BJ (cell line): Measurements from ENCODE around the gene MAFB. TPM values are rescaled to one million over a fixed set of nuclear protein-coding genes. Genes with fewer than 3 reads are reported as not detected.
"Not testable (repeated sequence)": the region's sequence is repeated elsewhere in the genome, so short reads cannot be mapped to it uniquely, and the experiment has no call there.

Experiments used
- CTCF ChIA-PET: fragments of 350-600 bp; formaldehyde crosslinking; extraction: SDS; loops from one replicate; lab custom pipeline; 2021; ENCODE audit warnings: antibody characterized with exemption, inconsistent platforms; lab: Yijun Ruan, JAX
- POLR2A ChIA-PET: fragments of 300-600 bp; sonication (Branson Sonifier 250); formaldehyde crosslinking; extraction: SDS; loops from one replicate; lab custom pipeline; 2021; ENCODE audit warnings: antibody characterized with exemption; lab: Charles Lee
- DNase-seq: peaks from one replicate; pipeline ENCODE4 v3.0.0-alpha.2; 2011; ENCODE audit warnings: low read depth
- H3K27me3 ChIP-seq: 2 replicates; pipeline ENCODE4 v1.6.0; 2011; ENCODE audit warnings: low read length; ENCODE audit not compliant: control insufficient read depth, insufficient read depth
- H3K36me3 ChIP-seq: 2 replicates; pipeline ENCODE4 v1.5.1; 2011; ENCODE audit warnings: low read length; ENCODE audit not compliant: control insufficient read depth, insufficient read depth
- H3K4me3 ChIP-seq: 2 replicates; pipeline ENCODE4 v1.5.1; 2011; ENCODE audit warnings: low read depth, mild to moderate bottlenecking, control low read depth, low read length
- CTCF ChIP-seq: IDR thresholded peaks from 2 replicates; pipeline ENCODE4 v1.5.1; 2011; ENCODE audit warnings: low read depth, mild to moderate bottlenecking, control low read depth, inconsistent platforms, low read length, moderate library complexity; ENCODE audit not compliant: insufficient read depth
- polyA minus RNA-seq: library from RNA; depleted of rRNA, polyadenylated mRNA; stranded (reverse); fragments of >200 nt; gene quantifications from 2 replicates; pipeline ENCODE4 v1.2.3, GENCODE V29; 2011; rRNA and poly(A)+ RNA removed
- polyA plus RNA-seq: library from polyadenylated mRNA; depleted of rRNA; stranded (reverse); fragments of >200 nt; gene quantifications from 2 replicates; pipeline ENCODE4 v1.2.3, GENCODE V29; 2011; rRNA removed

The MAFB gene
- polyA plus RNA-seq (0.02 and 0.06 TPM in 2 replicates), polyA minus RNA-seq (not detected in 2 replicates)

- ChIA-PET CTCF (interaction anchor here (0.5 to 3.2 kb wide), 20 partner anchors 9 to 1422 kb away, joined by 3 to 26 read pairs (median 4); no protein-coding TSS in a partner anchor), POLR2A (no interaction called here)
- Histone ChIP-seq H3K27me3 (peaks cover 26% of the 10 kb centered on the region), H3K4me3 (peak within 1 kb of the TSS; percentile 52), H3K36me3 (no peaks in the 10 kb centered on the region)
- peak; percentile 33 for DNase-seq
- no peak for TF ChIP-seq CTCF
Observed at GRCh38 chr20:40689100-40689942, at the start of gene MAFB. Gene MAFB (minus strand): TSS chr20:40689236. CDS start chr20:40688850, 386 bp downstream.

GRCh38 chr20:40736468-40736867, 47.4 kb upstream of the MAFB start:
- H3K36me3 ChIP-seq, POLR2A ChIA-PET, H3K27me3 ChIP-seq, H3K4me3 ChIP-seq, DNase-seq: not testable (repeated sequence)
- CTCF ChIA-PET, result interaction anchor here (1.2 kb wide), 1 partner anchor 209 kb away, joined by 5 read pairs; no protein-coding TSS in a partner anchor

- no peak overlapping the region for H3K4me3 ChIP-seq
- POLR2A ChIA-PET, result no interaction called here
Observed at GRCh38 chr20:40728996-40729395, 40.0 kb upstream of the MAFB start.

GRCh38 chr20:40728470-40728869, 39.4 kb upstream of the MAFB start:
- no peaks in the 10 kb centered on the region for H3K36me3 ChIP-seq
- peak; percentile 28; the same call in 1 of the 2 replicates for TF ChIP-seq CTCF
- ChIA-PET POLR2A (no interaction called here), CTCF (interaction anchor here (1.4 kb wide), 1 partner anchor 38 kb away, joined by 4 read pairs; no protein-coding TSS in a partner anchor)
- no peak overlapping the region for H3K4me3 ChIP-seq
- no peak for DNase-seq
- 0 out of 2 replicates have a peak, but pooled peaks cover 2% of the 10 kb centered on the region for H3K27me3 ChIP-seq

More at GRCh38 chr20:40728996-40729395, 40.0 kb upstream of the MAFB start:
- no peak for TF ChIP-seq CTCF
- H3K27me3 ChIP-seq, result 0 out of 2 replicates have a peak, but pooled peaks cover 2% of the 10 kb centered on the region
- H3K36me3 ChIP-seq, result no peaks in the 10 kb centered on the region
- no peak for DNase-seq
- CTCF ChIA-PET, result no interaction called here

- ChIA-PET CTCF (interaction anchor here (0.9 to 1.4 kb wide), 2 partner anchors 11 to 38 kb away, joined by 3 to 4 read pairs; no protein-coding TSS in a partner anchor), POLR2A (no interaction called here)
- Histone ChIP-seq H3K27me3 (0 out of 2 replicates have a peak, but pooled peaks cover 2% of the 10 kb centered on the region), H3K4me3 (no peak overlapping the region), H3K36me3 (no peaks in the 10 kb centered on the region)
- no peak for DNase-seq
- TF ChIP-seq CTCF, result no peak
Observed at GRCh38 chr20:40727960-40728359, 38.9 kb upstream of the MAFB start.
